Thyroid gland (tissue), 4 donors: ENCODE data around the gene RPP21.

Experiments used
- POLR2A ChIP-seq, 2 donors: fragments of 450-650 bp; IDR thresholded peaks; one replicate each; pipeline ENCODE4 v1.6.1; 2017; ENCODE audit warnings: antibody characterized with exemption in 2 of 2, mild to moderate bottlenecking in 2 of 2, moderate library complexity in 1 of 2
- TF ChIP-seq, protein P1 (sequence below), 6 experiments: fragments of 200-600 bp in 3 of 6; fragments of 450-650 bp in 3 of 6; sonication (generic) in 3 of 6; IDR thresholded peaks; one replicate each; pipeline ENCODE4 v1.5.1; 2016 to 2019; ENCODE audit warnings: antibody characterized with exemption in 6 of 6, mild to moderate bottlenecking in 2 of 6, inconsistent platforms in 1 of 6, moderate library complexity in 1 of 6

DNA sequence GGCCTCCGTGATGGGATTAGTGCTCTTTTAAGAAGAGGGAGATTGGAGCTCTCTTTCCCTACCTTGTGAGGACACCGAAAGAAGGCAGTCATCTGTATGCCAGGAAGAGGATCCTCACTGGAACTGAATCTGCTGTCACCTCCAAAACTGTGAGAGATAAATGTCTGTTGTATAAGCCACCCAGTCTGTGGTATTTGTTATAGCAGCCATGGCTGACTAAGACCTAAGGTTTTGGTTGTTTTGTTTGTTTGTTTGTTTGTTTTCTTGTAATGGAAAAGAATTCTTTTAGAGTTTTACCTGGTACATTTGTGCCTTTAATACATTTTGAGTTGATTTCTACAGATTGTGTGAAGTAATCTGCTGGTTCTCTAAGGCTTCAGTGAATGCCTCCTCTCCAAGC lies 7.6 kb downstream of the RPP21 start:
- TF ChIP-seq, protein P1, sequence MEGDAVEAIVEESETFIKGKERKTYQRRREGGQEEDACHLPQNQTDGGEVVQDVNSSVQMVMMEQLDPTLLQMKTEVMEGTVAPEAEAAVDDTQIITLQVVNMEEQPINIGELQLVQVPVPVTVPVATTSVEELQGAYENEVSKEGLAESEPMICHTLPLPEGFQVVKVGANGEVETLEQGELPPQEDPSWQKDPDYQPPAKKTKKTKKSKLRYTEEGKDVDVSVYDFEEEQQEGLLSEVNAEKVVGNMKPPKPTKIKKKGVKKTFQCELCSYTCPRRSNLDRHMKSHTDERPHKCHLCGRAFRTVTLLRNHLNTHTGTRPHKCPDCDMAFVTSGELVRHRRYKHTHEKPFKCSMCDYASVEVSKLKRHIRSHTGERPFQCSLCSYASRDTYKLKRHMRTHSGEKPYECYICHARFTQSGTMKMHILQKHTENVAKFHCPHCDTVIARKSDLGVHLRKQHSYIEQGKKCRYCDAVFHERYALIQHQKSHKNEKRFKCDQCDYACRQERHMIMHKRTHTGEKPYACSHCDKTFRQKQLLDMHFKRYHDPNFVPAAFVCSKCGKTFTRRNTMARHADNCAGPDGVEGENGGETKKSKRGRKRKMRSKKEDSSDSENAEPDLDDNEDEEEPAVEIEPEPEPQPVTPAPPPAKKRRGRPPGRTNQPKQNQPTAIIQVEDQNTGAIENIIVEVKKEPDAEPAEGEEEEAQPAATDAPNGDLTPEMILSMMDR (IDR thresholded peaks at IDR 0.05), result no peak
- no peak for TF ChIP-seq POLR2A (IDR thresholded peaks at IDR 0.05)
